Fibroblast of skin of right biceps (primary cell): ENCODE measurements around the gene NEK7.
"Not testable (repeated sequence)": the region's sequence is repeated elsewhere in the genome, so short reads cannot be mapped to it uniquely, and the experiment has no call there.

ENCODE experiments used
- DNase-seq: peaks from one replicate; pipeline ENCODE4 v3.0.0-alpha.2; 2013

Gene NEK7

GRCh38 chr1:198212126-198212525, 55.3 kb downstream of the NEK7 start:
- DNase-seq: no peak

- peak; percentile 80 for DNase-seq
These were observed 55.9 kb downstream of the NEK7 start for GRCh38 chr1:198212675-198213074.

DNA sequence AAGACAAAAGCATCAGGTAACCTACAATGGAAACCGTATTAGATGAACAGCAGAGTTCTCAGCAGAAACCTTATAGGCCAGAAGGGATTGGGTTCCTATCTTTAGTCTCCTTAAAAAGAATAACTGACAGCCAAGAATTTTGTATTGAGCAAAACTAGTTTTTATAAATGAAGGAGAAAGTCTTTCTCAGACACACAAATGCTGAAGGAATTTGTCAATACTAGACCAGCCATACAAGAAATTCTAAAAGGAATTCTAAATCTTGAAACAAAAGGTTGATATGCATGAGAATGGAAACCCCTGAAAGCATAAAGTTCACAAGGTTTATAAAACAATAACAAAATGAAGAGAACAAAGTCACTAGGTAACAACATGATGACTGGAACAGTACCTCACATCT, 58.1 kb downstream of the NEK7 start:
- no peak for DNase-seq

DNA sequence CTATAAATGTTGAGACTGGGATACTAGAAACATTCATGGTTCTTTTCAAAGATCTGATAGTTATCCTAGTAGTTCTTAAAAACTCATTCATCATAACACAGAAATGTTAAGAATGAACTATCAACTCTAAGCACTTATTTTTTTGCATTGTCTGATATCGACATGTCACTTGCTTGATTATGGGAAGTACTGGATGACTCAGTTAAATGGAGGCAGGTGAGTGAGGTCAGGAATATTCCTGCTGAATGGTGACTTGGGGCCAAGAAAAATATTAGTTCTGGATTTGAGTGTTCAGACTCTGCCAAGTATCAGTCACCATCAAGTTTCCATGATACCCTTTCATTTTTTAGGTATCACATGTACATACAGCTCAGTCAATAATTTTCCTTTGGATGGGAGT, 63.6 kb downstream of the NEK7 start:
- DNase-seq: peak; percentile 87

- not testable (repeated sequence) for DNase-seq
These were observed 70.2 kb downstream of the NEK7 start for GRCh38 chr1:198227010-198227409.

DNA sequence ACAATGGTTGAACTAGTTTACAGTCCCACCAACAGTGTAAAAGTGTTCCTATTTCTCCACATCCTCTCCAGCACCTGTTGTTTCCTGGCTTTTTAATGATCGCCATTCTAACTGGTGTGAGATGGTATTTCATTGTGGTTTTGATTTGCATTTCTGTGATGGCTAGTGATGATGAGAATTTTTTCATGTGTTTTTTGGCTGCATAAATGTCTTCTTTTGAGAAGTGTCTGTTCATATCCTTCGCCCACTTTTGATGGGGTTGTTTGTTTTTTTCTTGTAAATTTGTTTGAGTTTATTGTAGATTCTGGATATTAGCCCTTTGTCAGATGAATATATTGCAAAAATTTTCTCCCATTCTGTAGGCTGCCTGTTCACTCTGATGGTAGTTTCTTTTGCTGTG, 70.7 kb downstream of the NEK7 start:
- not testable (repeated sequence) for DNase-seq

DNA sequence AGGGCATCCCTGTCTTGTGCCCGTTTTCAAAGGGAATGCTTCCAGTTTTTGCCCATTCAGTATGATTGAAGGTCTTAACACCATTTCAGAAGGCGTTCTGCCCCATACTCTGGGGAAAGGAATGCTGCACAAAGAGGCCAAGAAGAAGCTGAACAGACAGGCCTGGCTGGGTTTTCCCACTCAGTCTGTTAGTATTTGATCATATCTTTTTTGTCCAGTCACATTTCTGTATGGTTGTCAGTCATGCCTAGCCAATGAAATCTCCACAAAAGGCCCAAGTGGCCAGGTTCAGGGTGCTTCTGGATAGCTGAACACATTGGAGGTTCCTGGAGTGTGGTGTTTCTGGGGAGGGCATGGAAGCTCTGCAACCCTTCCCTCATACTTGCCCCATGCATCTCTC, 72.1 kb downstream of the NEK7 start:
- no peak for DNase-seq

DNA sequence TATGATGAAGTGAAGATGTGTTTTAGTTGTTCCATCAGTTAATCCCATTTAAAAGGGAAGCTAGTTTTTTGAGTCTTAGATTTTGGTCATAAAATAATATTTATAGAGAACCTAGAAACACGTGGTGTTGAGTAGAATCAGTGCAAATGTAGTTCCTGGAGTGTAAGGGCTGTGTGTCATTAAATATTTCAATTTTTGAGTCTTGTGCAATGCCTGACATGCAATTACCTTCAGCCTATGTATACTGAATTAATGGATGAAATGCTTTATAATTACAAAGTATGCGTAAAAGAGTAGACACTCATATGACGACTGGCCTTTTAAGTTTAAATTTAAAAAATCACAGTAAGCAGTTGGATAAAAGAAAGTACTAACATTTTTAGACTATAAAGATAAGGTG, 75.0 kb downstream of the NEK7 start:
- DNase-seq: no peak

DNA sequence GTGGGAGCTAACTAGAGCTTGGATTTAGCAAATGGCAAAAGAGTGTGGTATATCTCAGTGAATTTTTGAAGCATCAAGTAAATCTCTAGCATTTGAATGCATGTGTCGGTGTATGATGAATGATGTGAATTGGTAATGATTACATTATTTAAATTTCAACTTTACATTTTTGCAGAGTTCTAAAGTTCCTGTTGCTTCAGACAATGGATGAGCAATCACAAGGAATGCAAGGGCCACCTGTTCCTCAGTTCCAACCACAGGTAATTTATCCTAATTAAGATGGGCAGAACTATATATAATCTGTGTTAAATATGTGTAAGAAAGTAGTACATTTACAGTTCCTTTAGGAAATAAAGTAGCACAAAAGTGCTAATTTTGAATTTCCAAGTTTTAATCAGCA, 75.6 kb downstream of the NEK7 start:
- no peak for DNase-seq

DNA sequence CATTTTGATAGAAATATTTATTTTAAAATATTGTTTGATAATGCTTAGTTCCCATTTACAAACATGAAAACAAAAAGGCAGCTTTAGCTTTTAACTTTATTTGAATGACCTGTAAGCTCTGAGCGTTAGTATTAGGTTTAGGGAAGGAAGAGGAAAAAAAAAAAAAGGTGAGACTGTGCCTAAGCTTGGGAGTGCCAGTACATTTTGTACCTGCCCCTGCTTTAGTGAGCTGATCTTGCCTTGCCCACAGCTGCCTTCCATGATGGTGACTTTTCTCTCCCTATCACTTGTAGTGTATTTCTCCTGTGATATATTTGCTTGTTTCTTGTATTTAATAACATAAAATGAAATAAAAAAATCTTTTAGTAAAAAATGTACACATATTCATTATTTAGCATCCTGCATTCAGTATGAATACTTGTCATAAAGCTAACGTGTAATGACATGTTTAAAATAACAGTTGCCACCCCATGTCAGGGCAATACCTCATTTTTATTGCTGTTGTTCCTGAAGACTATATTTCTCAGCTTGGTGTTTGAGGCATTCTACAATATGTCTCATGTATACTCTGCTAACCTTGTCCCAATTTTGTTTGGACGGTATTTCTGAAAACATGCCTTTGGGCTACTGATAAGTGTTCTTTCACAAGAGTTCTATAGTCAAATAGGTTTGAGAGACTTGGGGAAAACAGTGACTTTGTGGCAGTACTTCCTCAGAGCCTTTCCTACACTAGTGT, 76.3 kb downstream of the NEK7 start:
- DNase-seq: no peak

DNA sequence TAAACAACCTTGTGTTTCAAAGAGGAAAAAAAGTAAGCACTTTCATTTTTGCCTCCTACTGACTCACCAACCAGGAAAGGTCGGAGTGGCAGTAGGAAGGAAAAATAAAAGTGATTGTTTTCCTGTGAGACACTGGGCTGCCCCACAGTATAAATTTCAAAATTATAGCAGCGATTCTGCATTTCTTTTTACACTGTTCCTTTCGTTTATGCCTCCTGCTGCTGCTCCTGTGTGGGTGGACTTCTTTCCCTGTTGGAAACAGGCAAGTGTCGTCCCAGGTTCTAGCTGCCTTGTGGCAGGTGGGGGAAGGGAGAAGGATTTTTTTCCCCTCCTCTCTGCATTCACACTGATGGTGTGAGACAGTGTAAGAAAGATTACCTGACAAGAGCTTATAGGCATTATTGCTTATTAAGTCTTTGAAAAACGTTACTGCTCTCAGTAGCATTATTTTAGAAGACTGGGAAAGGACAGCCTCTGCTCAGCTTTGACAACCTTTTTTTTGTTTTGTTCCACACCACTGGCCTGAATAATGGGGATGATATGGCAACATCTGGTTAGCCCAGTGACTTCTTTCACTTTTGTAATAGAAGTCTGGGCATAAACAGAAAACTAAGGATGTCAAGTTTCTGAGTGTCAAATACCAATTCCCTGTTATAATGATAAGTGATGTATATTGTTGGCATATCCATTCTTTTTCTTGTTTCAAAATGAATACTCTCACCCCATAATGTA, 77.9 kb downstream of the NEK7 start:
- peak; percentile 31 for DNase-seq

GRCh38 chr1:198238121-198238520, 81.3 kb downstream of the NEK7 start:
- no peak for DNase-seq

DNA sequence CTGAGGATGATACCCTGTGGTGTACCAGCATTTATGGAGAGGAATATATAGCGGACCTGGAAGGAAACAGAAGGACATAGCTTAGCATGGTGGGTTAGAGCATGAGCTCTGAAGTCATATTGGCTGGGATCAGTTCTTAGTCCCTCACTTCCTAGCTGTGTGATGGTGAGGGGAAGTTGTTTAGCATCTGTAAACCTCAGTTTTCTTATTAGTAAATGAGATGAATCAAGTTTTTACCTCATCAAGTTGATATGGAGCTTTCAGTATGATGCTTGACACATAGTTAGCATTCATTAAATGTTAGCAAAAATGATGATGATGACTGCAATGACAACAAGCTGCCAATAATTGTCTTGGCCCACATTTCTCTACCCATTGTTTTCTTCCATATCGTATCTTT, 84.8 kb downstream of the NEK7 start:
- DNase-seq: no peak

GRCh38 chr1:198244772-198245171, 88.0 kb downstream of the NEK7 start:
- no peak for DNase-seq

- no peak for DNase-seq
These were observed 88.6 kb downstream of the NEK7 start for GRCh38 chr1:198245379-198245778.

GRCh38 chr1:198246337-198246736, 89.5 kb downstream of the NEK7 start:
- DNase-seq: no peak

- DNase-seq: no peak
These were observed 96.5 kb downstream of the NEK7 start for GRCh38 chr1:198253259-198253658.

- DNase-seq: peak; percentile 69
These were observed 96.9 kb downstream of the NEK7 start for GRCh38 chr1:198253668-198254067.

- DNase-seq: no peak
These were observed 97.7 kb downstream of the NEK7 start for GRCh38 chr1:198254521-198254920.

DNA sequence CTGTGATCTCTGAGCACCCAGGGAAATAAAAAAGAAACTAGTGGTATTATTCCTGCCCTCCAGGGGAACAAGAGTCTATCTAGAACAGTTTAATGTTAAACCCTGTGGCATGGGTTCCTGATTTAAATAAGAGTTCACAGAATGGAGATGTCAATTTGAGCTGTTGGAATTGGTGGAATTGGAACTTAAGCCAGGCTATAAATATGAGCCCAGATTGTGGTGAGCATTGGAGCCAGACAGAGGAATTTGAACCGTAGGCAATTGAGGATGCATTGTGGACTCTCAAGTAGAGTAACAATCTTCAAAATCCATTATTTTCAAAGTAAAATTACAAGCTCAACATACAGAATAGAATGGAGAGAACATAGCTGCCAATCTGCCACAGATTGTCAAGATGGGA, 98.2 kb downstream of the NEK7 start:
- no peak for DNase-seq

GRCh38 chr1:198255784-198256183, 99.0 kb downstream of the NEK7 start:
- no peak for DNase-seq

DNA sequence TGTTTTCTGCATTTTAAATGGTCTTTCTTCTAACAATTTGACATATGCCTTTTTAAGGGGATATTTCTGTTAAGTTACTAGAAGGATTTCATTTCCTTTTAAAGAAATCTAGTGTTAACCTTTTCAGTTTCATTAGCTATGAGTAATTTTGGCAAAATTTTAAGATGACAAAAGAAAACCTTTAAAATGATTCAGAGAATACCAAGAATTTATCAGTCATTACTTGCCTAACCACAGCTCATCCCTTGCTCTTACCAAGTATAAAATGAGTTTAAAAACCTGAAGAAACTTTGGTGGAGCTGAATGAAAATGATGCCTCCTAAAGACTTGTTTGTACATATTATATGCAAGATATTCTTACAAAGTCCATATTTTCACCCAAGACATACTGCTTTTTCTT, 101.7 kb downstream of the NEK7 start:
- DNase-seq: peak; percentile 93

- DNase-seq: peak; percentile 51
These were observed 102.7 kb downstream of the NEK7 start for GRCh38 chr1:198259333-198260074.

GRCh38 chr1:198261886-198262285, 105.1 kb downstream of the NEK7 start:
- no peak for DNase-seq
